ENCODE measurements around the gene PLCB1.

The PLCB1 gene

GRCh38 chr20:8326899-8327298, 194.8 kb downstream of the PLCB1 start:
- Histone ChIP-seq H3K27me3 (replicated peaks; ENCODE audit: control insufficient read depth, insufficient read depth, low read length) (no peaks in the 10 kb centered on the region; the same call in 1 of the 2 replicates), H3K4me3 (replicated peaks; ENCODE audit: low read depth, low read length) (no peak overlapping the region)
- no peak for TF ChIP-seq CTCF (IDR thresholded peaks at IDR 0.05; ENCODE audit: insufficient read depth, low read length, poor library complexity, severe bottlenecking)

GRCh38 chr20:8328189-8328588, 196.1 kb downstream of the PLCB1 start:
- DNase-seq (ENCODE audit: extremely low read depth, insufficient read length), result no peak
- H3K4me3 ChIP-seq (replicated peaks; ENCODE audit: low read depth, low read length), result no peak overlapping the region
- no peaks in the 10 kb centered on the region for H3K36me3 ChIP-seq (ENCODE audit: control insufficient read depth, insufficient read depth, low read length)
- H3K27me3 ChIP-seq (replicated peaks; ENCODE audit: control insufficient read depth, insufficient read depth, low read length), result no peaks in the 10 kb centered on the region; the same call in 1 of the 2 replicates
- TF ChIP-seq CTCF (IDR thresholded peaks at IDR 0.05; ENCODE audit: insufficient read depth, low read length, poor library complexity, severe bottlenecking), result no peak

More at GRCh38 chr20:8326899-8327298, 194.8 kb downstream of the PLCB1 start:
- DNase-seq (ENCODE audit: extremely low read depth, insufficient read length), result no peak
- no peaks in the 10 kb centered on the region for H3K36me3 ChIP-seq (ENCODE audit: control insufficient read depth, insufficient read depth, low read length)

- DNase-seq (ENCODE audit: extremely low read depth, insufficient read length), result no peak
- Histone ChIP-seq H3K36me3 (ENCODE audit: control insufficient read depth, insufficient read depth, low read length) (no peaks in the 10 kb centered on the region), H3K4me3 (replicated peaks; ENCODE audit: low read depth, low read length) (no peak overlapping the region), H3K27me3 (replicated peaks; ENCODE audit: control insufficient read depth, insufficient read depth, low read length) (no peaks in the 10 kb centered on the region; the same call in 1 of the 2 replicates)
- TF ChIP-seq CTCF (IDR thresholded peaks at IDR 0.05; ENCODE audit: insufficient read depth, low read length, poor library complexity, severe bottlenecking), result no peak
Observed at GRCh38 chr20:8330319-8330784, 198.3 kb downstream of the PLCB1 start.

DNA sequence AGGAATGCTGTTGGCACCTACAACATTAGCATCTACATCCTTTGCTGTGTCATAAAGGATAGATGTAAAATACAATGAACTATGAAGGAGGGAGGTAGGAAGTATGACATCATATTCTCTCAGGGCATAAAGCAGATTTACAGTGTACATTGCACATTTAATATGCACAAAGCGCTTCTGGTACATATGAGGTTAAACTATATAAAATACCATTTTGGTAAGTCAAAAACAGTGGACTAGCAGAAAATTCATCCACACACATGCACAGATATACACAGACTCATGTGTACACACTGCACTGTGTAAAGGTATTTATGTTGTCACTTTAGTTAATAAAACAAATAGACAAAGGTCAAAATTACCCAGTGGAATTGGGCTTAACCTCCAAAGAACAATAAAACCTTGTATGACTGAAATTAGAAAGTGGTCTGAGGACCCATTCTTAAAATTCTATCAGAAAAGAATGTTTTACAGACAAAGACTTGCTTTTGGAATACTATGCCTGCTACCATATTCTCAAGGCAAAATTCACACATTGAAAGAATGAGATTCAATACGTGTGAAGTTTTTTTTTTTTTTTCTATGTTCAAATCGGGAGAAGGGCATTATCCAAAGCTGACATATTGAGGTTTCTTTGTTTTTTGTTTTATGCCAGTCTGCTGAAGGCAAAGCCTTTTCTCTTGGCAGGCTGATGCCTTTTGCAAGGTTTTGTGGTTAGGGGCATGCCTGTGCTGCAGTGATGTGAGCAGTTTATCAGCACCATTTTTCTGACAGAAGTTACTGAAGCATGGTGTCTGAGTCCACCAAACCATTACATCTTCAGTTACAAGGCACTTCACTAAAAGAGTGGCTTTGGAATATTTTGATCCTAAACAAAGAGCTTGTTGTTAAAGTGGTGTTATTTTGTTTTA, 199.0 kb downstream of the PLCB1 start:
- H3K4me3 ChIP-seq (replicated peaks; ENCODE audit: low read depth, low read length), result no peak overlapping the region
- H3K36me3 ChIP-seq (ENCODE audit: control insufficient read depth, insufficient read depth, low read length), result no peaks in the 10 kb centered on the region
- no peak for TF ChIP-seq CTCF (IDR thresholded peaks at IDR 0.05; ENCODE audit: insufficient read depth, low read length, poor library complexity, severe bottlenecking)
- DNase-seq (ENCODE audit: extremely low read depth, insufficient read length), result no peak
- no peaks in the 10 kb centered on the region; the same call in 1 of the 2 replicates for H3K27me3 ChIP-seq (replicated peaks; ENCODE audit: control insufficient read depth, insufficient read depth, low read length)

GRCh38 chr20:8331740-8332412, 199.8 kb downstream of the PLCB1 start:
- H3K36me3 ChIP-seq (ENCODE audit: control insufficient read depth, insufficient read depth, low read length), result no peaks in the 10 kb centered on the region
- no peak overlapping the region for H3K4me3 ChIP-seq (replicated peaks; ENCODE audit: low read depth, low read length)
- H3K27me3 ChIP-seq (replicated peaks; ENCODE audit: control insufficient read depth, insufficient read depth, low read length), result no peaks in the 10 kb centered on the region; the same call in 1 of the 2 replicates
- no peak for TF ChIP-seq CTCF (IDR thresholded peaks at IDR 0.05; ENCODE audit: insufficient read depth, low read length, poor library complexity, severe bottlenecking)
- no peak for DNase-seq (ENCODE audit: extremely low read depth, insufficient read length)

Measured in GM06990 (cell line).